PC-3 (cell line): ENCODE data around the gene PTPN5.

Experiments used
- CTCF ChIP-seq: fragments of 300-600 bp; sonication (generic); conservative IDR thresholded peaks from 2 replicates; pipeline ENCODE4 v1.5.1; 2017; ENCODE audit warnings: antibody characterized with exemption, low read depth, mild to moderate bottlenecking, low read length
- EZH2 ChIP-seq: fragments of 300-600 bp; sonication (generic); IDR thresholded peaks from one replicate; pipeline ENCODE4 v1.6.1; 2017; ENCODE audit warnings: antibody characterized with exemption, mild to moderate bottlenecking, low read length; ENCODE audit not compliant: unreplicated experiment

- TF ChIP-seq CTCF (no peak), EZH2 (no peak)
These were observed 48.2 kb downstream of the PTPN5 start for GRCh38 chr11:18743365-18743764.
